ENCODE data around the gene C14orf180. TPM values are rescaled to one million over a fixed set of nuclear protein-coding genes. Genes with fewer than 3 reads are reported as not detected.

C14orf180 gene
- total RNA-seq, 4 donors from 2014 or later: 6.0 to 333 (median 18.2) TPM

DNA sequence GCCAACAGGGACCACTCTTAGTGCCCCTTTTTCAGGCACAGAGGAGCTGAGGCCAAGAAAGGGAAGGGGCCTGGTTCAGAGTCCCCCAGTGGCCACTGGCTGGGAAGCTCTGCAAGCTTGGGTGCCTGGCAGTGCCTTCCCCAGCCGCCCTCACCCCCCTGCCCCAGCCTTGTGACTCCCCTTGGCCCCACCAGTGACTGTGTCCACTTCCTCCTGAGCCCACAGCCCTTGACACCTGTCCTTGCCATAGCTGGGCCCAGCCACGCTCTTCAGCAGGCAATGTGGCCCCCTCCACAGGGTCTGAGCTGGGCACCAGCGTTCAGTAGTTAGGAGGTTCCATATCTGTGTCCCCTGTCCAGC, 19.0 kb upstream of the C14orf180 start:
- TF ChIP-seq, protein P1, sequence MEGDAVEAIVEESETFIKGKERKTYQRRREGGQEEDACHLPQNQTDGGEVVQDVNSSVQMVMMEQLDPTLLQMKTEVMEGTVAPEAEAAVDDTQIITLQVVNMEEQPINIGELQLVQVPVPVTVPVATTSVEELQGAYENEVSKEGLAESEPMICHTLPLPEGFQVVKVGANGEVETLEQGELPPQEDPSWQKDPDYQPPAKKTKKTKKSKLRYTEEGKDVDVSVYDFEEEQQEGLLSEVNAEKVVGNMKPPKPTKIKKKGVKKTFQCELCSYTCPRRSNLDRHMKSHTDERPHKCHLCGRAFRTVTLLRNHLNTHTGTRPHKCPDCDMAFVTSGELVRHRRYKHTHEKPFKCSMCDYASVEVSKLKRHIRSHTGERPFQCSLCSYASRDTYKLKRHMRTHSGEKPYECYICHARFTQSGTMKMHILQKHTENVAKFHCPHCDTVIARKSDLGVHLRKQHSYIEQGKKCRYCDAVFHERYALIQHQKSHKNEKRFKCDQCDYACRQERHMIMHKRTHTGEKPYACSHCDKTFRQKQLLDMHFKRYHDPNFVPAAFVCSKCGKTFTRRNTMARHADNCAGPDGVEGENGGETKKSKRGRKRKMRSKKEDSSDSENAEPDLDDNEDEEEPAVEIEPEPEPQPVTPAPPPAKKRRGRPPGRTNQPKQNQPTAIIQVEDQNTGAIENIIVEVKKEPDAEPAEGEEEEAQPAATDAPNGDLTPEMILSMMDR (IDR thresholded peaks at IDR 0.05; ENCODE audit: low read depth): no peak

DNA sequence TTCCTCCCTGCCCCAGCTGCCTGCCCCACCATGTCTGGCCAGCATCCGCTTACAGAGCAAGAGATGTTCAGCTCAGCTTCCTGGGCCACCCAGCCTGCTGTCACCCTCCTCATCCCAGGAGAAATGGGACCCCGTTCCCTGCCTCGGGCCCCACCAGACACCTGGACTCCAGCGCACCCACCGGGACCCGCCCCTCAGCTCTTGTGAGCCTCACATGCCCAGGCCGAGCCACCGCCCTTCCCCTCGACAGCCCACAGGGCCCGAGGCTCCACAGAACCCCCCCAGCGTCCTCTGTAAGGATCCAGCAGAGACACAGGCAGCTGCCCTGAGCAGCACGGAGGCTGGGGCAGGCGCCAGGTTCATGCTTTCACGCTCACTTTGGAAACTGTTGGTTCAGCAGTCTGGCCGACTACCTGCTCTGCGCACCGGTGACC, 18.4 kb upstream of the C14orf180 start:
- TF ChIP-seq, protein P1 (IDR thresholded peaks at IDR 0.05; ENCODE audit: low read depth): no peak

DNA sequence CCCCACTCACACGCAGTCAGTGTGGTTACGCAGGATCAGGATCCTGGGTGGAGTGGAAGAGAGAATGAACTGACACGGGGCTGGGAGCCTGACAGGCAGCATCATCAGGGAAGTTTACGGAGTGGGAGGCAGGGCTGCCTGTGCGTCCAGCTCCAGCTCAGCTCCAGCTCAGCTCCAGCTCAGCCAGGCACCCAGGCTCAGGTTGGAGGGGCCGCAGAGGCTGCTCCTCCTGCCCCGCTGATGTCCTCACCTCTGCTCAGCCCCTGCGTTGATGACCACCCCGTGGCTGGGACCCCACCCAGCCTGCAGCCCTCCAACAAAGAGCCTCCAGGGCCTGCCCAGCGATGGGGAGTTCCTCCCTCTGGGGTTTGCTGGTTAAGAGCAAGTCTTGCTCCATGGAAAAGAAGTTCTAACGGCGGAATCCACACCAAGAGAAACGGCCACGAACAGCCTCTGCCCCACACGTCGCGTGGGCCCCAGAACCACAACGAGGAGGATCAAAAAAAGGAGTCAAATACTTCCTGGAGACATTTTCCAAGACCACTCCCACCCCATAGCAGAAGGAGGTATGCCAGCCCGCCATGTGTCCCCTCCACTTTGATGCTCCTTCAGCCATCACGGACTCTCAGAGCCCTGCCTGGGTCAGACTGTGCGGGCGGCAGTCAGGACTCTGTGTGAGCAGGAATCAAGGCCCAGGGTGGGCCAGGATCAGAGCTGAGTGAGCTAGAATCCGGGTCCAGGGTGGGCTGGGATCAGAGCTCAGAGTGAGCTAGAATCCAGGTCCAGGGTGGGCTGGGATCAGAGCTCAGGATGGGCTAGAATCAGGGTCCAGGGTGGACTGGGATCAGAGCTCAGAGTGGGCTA, 17.7 kb upstream of the C14orf180 start:
- TF ChIP-seq, protein P1 (IDR thresholded peaks at IDR 0.05; ENCODE audit: low read depth): no peak

DNA sequence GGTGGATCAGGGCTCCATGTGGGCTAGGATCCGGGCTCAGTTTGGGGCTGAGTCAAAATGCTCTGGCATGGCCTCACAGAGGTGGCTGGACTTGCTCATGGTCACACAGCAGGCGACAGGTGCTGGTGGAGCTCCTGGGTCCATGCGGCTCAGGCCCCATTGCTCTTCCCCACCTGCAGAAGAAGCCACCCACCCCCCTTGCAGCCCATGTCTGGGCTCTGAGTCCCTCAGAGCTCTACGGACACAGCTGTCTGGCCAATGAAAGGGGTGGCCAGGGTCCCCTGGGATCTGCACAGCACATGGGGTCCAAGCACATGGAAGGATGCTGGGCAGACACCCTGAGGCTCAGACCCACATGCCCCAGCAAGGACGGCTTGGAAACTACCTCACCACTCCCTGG, 17.0 kb upstream of the C14orf180 start:
- TF ChIP-seq, protein P1 (IDR thresholded peaks at IDR 0.05; ENCODE audit: low read depth): no peak

DNA sequence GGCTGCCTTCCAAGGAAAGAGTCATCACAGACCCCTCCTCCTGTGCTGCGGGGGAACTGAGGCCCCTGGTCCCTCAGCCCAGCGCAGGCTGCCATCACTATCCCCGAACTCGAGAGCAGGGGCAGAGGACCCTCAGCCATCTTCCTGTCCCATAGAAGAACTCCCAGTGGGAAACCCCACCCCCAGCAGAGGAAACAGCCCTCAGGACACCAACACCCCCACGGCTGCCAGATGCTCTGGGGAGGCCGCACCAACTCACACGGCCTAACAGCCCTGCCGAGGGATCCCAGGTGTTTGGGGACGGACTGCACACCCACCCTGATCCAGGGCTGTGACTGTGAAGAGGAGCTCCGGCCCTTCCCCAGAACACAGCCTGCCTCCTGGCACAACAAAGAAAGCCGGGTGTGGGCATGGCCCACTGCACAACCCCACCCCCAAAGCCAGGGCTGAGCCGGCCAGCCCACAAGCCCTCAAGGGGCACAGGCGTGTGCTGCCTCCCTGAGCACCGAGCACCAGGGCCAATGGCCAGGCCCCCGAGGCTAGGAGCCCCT, 16.3 kb upstream of the C14orf180 start:
- TF ChIP-seq, protein P1 (IDR thresholded peaks at IDR 0.05; ENCODE audit: low read depth): no peak

DNA sequence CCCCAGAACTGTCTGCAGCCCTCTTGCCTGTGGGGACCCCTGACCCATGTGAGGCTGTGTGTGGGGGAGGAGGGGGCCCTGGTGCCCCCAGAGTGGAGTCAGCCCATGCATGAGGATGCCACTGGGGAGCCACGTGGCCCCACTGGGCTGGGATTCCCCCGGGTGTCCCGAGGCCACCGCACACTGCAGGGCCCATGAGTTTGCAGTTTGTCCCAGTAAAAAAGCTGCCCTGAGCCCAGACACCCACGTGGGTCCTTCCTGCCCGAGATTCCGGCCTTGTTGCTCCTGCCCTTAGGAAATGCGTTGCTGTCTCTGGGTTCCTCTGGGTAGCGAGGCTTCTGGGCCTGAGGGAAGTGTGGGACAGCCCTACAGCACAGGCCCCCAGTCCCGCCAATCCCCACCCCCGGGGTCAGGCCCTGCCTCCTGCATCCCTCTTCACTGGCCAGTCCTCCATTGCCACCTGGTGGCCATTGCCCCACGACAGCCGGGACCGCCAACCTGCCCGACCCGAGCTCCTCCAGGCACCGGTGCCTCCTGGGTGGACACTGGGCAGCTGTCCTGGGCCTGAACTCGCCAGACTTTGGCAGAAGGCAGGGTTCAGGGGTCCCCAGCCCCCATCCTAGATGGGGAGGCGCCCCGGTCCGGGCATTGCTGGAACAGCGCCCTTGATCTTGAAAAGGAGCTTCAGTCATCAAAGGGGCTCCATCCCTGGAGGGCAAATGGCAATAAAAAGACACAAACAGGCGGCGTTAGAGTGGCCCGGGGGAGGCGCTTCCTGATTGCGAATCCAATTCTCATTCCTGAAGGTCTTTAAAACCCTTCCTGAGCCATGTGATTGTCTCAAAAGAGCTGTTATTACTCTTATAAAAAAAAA, 15.6 kb upstream of the C14orf180 start:
- TF ChIP-seq, protein P1 (IDR thresholded peaks at IDR 0.05; ENCODE audit: low read depth): no peak
